Stimulated activated CD4-positive, alpha-beta T cell treated with anti-CD3 and anti-CD28 coated beads, Interleukin-4, amount 100 ng/mL, for 4 hours (primary cell): Measurements from ENCODE around the gene SOS1.
A peak's percentile ranks its signal among the peaks of the same experiment; 100 is the strongest.
"Not testable (repeated sequence)": the region's sequence is repeated elsewhere in the genome, so short reads cannot be mapped to it uniquely, and the experiment has no call there.

ENCODE experiments used
- DNase-seq, 2 experiments: peaks; one replicate each; pipeline ENCODE4 v3.0.0-alpha.2; 2020

SOS1 gene

DNA sequence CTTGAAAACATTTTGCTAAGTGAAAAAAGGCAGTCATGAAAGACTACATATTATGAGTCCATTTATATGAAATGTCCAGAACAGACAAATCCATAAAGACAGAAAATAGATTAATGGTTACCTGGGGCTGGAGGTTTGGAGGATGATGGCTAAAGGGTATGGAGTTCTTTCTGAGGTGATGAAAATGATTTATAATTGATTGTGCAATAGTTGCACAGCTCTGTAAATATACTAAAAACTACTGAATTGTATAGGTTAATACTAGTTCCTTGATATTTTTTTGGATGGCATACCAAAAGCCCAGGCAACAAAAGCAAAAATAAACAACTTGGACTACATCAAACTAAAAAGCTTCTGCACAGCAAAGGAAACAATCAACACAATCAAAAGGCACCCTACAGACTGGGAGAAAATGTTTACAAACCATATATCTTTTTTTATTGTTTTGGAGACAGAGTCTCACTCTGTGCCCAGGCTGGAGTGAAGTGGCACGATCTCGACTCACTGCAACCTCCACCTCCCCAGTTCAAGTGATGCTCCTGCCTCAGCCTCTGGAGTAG is 21.5 kb downstream of the SOS1 start:
- no peak for DNase-seq

- no peak for DNase-seq
Measured at GRCh38 chr2:39095624-39096023, 25.2 kb downstream of the SOS1 start.

- no peak for DNase-seq
Measured at GRCh38 chr2:39094717-39095363, 26.0 kb downstream of the SOS1 start.

DNA sequence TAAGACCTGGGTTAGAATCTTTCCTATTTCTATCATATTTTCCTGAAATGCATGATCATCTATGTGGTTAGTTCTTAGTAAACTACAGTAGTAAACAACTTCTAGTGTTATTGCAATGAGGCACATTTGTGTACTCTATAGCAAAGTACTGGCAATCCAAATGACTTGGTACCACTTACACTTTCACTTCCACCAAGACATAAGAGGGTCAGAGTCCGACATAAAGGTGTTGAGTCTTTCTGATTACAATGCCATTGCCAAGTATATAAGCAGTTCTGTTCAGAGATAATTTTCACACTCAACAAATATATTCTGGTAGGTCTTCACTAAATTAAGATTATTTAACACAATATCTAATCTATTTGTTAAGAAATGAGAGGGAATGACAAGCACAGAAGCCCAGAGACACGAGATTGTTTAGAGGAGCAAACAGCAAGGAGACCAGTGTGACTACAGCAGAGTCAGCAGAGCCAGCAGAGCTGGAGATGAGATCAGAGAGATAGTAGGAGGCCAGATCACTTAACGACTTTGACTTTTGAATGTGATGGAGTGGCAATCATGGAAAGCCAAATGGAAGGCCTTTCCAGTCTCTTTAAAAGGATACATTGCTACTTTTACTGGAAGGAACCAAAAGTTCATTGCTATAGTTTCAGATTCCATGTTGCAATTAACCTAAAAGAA is 27.5 kb downstream of the SOS1 start:
- DNase-seq = no peak

GRCh38 chr2:39091543-39091942 is 29.3 kb downstream of the SOS1 start:
- DNase-seq = no peak

- no peak for DNase-seq
Measured at GRCh38 chr2:39091063-39091462, 29.8 kb downstream of the SOS1 start.

DNA sequence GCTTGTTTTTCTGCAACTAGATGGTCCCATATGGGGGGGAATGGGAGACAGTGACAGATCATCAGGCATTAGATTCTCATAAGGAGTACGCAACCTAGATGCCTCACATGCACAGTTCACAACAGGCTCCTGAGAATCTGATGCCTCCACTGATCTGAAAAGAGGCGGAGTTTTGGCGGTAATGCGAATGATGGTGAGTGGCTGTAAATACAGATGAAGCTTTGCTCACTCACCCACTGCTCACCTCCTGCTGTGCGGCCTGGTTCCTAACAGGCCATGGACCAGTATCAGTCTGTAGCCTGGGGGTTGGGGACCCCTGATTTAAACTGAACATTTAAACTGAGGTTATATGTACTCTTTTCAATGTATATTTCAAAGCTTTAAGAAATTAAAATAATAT is 40.7 kb downstream of the SOS1 start:
- DNase-seq = no peak

DNA sequence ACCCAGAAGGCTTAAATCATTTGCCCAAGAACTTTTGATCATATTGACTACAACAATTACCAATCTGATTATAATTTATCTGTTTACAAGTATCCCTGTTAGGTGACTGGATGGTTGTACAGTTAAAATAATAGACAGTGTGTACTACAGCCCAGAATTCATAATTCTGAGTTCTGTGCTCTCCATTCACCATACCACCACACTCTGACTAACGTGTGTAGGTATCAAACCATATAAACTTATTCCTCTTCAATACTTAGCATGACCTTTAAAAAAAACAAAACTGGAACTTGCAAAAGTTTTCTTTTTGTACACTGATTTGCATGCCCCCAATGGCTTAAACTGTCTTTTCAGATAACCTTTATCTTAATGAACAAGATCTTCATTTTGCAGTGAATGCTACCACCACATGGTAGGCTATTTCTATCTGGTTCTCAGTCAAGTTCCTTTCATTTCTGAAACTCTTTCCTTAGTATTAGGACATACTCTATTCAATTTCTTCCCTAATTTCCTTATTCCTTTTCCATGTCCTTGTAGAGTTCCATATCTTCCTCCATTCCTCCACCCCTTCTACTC is 50.9 kb downstream of the SOS1 start:
- DNase-seq = no peak

DNA sequence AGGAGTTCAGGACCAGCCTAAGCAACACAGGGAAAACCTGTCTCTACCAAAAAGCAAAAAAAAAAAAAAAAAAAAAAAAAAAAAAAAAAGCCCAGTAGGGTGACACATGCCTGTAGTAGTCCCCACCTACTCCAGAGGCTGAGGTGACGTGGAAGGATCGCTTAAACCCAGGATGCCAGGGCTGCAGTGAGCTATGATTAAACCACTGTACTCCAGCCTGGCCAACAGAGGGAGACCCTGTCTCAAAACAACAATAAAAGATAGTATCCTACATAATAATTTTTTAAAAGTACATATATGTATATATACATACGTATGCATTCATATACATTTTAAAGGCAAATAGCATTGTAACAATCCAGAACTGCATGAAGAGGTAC is 51.7 kb downstream of the SOS1 start:
- DNase-seq = peak; percentile 6 to 37

GRCh38 chr2:39068299-39069135 is 52.3 kb downstream of the SOS1 start:
- no peak for DNase-seq

DNA sequence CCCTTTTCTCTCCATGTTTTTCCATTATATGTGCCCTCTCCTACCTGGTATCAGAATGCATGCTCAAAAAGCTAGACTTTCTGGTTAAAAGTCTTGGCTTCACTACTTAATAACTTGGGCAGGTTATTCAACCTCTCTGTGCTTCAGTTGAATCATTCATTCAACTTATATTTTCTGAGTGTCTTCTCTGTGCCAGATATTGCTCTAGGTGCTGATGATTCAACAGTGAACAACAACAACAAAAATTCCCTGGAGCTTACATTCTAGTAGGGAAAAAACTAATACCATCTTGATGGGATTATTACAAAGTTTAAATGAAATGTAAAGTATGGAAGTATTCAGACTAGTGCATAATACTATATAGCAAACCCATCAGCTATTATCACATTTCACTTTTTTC is 55.2 kb downstream of the SOS1 start:
- DNase-seq = no peak

GRCh38 chr2:39062320-39062719 is 58.5 kb downstream of the SOS1 start:
- DNase-seq = no peak

GRCh38 chr2:39061280-39061679 is 59.6 kb downstream of the SOS1 start:
- DNase-seq = no peak

DNA sequence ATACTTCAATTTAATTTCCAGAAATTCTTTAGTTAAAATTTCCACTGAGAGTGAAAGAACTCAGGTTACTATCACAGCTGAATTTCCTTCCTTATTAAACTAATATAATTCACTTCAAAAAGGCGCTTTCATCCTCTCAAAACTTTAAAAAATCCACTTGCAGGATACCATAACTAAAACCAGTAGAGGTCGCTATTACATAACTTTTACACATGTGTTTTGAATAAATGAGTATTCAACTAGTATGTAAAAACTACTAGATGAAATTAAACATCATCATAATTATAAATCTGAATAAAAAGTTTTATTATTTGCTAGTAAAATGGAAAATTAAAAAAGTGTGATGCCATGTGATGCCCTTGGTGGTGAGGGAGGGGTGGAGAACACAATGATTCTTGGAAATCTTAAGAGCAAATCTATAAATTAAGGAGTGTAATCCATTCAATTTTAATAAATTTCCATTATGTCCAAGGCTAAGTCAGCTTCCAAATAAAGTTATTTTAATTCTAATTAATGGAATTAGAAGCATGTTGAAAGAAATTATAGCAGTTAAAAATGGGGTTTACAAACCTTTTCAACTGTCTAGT is 61.4 kb downstream of the SOS1 start:
- DNase-seq = no peak

DNA sequence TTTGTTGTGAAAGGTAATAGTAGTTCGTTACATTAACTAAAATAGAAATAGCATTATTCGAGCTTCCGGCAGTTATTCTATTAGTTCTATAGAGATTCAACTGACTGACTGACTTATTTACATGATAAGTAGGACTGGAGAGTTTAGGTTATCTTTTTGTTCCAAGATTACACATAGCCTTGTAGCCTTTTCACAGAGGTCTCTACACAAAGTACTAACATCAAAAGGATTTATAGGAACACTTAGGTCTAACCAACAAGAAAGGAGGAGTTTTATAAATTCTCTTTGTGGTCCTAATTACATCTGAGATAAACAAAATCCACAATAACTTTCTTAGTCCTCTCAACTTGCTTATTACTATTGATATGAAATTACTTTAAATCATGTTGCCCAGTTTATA is 62.8 kb downstream of the SOS1 start:
- DNase-seq = no peak

DNA sequence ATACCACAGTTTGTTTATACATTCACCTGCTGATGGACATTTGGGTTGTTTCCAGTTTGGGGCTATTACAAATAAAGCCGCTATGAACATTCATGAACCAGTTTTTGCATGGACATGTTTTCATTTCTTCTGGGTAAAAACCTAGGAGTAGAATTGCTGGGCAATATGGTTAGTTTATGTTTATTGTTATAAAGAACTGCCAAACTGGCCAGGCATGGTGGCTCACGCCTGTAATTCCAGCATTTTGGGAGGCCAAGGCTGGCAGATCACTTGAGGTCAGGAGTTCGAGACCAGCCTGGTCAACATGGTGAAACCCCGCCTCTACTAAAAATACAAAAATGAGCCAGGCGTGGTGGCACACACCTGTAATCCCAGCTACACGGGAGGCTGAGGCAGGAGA is 68.2 kb downstream of the SOS1 start:
- not testable (repeated sequence) for DNase-seq

GRCh38 chr2:39050109-39050508 is 70.7 kb downstream of the SOS1 start:
- DNase-seq = no peak

DNA sequence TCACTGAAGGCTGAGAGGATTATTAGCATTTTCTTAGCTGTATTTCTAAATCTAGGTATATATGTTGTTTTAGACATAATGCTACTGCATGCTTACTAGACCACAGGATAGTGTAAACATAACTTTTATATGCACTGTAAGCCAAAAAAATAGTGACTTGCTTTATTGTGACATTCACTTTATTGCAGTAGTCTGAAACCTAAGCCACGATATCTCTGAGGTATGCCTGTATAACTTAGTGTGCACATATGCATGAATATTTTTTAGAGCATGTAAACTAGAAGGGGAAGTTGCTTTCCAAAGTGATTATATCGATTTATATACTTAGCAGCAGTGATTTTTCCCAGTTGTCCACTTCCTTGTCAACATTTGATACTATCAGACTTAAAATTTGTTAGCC is 81.8 kb downstream of the SOS1 start:
- DNase-seq = no peak

- no peak for DNase-seq
Measured at GRCh38 chr2:39033980-39034379, 86.9 kb downstream of the SOS1 start.

- no peak for DNase-seq
Measured at GRCh38 chr2:39027421-39027820, 93.4 kb downstream of the SOS1 start.

DNA sequence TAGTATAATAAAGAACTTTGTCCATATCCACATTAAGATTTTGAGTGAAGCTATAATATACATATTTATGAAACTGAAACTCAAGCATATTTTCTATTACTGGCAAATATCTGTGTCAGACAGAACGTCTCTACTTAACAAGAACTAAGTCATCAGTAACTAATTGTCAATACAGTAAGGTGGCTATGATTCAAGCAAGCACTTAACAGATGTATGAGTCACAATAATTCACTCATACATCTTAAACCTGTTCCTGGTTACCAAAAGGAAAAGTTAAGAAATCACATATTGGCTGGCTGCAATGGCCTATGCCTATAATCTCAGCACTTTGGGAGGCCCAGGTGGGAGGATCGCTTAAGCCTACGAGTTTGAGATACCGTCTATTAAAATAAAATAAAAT is 96.0 kb downstream of the SOS1 start:
- DNase-seq = no peak

GRCh38 chr2:39023649-39024048 is 97.2 kb downstream of the SOS1 start:
- no peak for DNase-seq

DNA sequence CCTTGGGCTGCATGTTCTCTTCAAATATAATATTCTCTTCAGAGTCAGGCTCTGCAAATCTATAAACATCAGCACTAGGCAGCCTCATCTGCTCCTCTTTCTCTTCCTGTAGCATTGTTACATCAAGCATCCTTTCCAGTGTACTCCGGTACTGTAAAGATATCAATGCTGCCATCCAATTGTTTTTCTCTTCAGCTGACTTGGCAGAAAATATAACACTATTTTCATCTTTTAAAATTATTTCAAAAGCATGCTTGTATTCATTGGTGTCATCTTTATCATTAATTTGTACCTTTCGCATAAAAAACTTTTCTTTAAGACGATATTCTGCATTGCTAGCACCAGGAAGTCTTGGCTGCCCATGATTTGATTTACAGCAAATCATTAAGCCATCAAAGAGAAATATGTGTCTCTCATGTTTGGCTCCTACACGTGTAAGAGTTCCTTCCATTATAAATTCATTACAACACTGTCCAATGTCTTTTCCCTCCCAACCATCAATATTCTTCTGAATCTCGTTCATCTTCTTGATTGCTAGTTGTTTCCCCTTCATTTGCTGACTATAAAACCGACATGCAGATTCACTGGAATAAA is 98.1 kb downstream of the SOS1 start:
- no peak for DNase-seq
